GM10248 (cell line): ENCODE measurements around the gene STPG3.

Experiments
- CTCF ChIA-PET: fragments of 300-600 bp; sonication (Branson Sonifier 250); formaldehyde crosslinking; extraction: SDS; loops from one replicate; lab custom pipeline; 2021; ENCODE audit warnings: antibody characterized with exemption; lab: Yijun Ruan, JAX
- POLR2A ChIA-PET: fragments of 350-650 bp; sonication (Branson Sonifier 250); formaldehyde crosslinking; extraction: SDS; loops from one replicate; lab custom pipeline; 2020; ENCODE audit warnings: antibody characterized with exemption; lab: Yijun Ruan, JAX
- DNase-seq: peaks from one replicate; pipeline ENCODE4 v3.0.0; 2012; ENCODE audit errors: extremely low spot score
- CTCF ChIP-seq: IDR thresholded peaks from 2 replicates; pipeline ENCODE4 v1.5.1; 2012; ENCODE audit warnings: mild to moderate bottlenecking, low read depth; ENCODE audit errors: extremely low read depth, missing control alignments, control extremely low read depth

STPG3 gene

GRCh38 chr9:137225699-137226331 is 25.3 kb upstream of the STPG3 start:
- ChIA-PET CTCF (interaction anchor here (0.8 to 6.9 kb wide), 15 partner anchors 7 to 179 kb away, joined by 3 to 92 read pairs (median 5); partner anchors contain the start of genes ANAPC2, NDOR1, NPDC1 and SSNA1), POLR2A (no interaction called here)
- DNase-seq: no peak
- TF ChIP-seq CTCF: no peak

- no peak for DNase-seq
- ChIA-PET CTCF (interaction anchor here (1.0 to 6.9 kb wide), 24 partner anchors 8 to 191 kb away, joined by 3 to 92 read pairs (median 7); partner anchors contain the start of genes ANAPC2, DPP7, SSNA1 and TPRN), POLR2A (interaction anchor here (0.6 kb wide), 1 partner anchor 75 kb away, joined by 3 read pairs; no protein-coding TSS in a partner anchor)
- no peak for TF ChIP-seq CTCF
Observed at GRCh38 chr9:137226338-137227053, 24.6 kb upstream of the STPG3 start.

DNA sequence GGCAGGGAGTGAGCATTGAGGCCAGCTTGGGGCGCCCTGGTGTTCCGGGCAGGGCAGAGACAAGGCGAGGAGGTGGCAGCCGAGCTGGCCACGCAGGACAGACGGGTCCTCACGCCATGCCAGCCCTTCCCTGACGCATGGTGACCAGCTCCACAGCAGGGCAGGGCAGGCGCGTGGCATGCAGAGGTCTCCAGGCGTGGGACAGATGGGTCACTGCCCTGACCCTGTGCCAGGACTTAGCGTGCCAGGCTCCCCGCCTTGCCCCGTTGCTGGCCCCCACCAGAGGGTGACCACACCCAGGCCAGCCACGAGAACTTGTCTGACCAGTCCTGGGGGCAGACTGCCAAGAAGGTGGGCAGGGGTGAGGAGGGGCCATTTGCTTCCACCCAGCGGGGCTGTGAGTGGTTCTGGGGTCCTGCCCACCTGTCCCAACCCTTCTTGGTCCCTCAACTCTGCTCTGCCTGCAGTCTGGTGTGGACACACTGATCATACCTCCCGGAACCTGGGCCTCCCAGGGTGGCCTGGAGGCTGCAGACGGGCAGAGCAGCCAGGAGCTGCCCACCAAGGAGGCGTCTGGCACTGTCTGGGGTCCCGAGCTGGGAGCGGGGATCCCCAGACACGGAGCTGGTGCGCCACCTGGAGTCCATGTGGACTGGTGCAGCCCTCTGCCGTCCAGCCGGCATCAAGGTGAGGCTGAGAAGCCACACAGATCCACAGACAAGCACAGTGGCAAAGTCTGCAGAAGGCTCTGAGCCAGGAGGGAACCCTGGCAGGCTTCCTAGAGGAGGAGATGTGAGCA is 23.8 kb upstream of the STPG3 start, which contains the start of gene RNF224:
Gene RNF224 (plus strand): TSS at position 449 of the 799 bp plus-strand sequence. CDS start 834 bp downstream, outside the sequence.
- ChIA-PET CTCF (interaction anchor here (0.7 to 6.9 kb wide), 35 partner anchors 9 to 436 kb away, joined by 3 to 92 read pairs (median 5); partner anchors contain the start of genes DPP7, MAN1B1, SAPCD2 and SSNA1), POLR2A (interaction anchor here (0.5 to 1.2 kb wide), 4 partner anchors 13 to 100 kb away, joined by 3 to 7 read pairs (median 3); partner anchors contain the start of gene TUBB4B)
- peak; percentile 83 for DNase-seq
- peak; percentile 99 for TF ChIP-seq CTCF

DNA sequence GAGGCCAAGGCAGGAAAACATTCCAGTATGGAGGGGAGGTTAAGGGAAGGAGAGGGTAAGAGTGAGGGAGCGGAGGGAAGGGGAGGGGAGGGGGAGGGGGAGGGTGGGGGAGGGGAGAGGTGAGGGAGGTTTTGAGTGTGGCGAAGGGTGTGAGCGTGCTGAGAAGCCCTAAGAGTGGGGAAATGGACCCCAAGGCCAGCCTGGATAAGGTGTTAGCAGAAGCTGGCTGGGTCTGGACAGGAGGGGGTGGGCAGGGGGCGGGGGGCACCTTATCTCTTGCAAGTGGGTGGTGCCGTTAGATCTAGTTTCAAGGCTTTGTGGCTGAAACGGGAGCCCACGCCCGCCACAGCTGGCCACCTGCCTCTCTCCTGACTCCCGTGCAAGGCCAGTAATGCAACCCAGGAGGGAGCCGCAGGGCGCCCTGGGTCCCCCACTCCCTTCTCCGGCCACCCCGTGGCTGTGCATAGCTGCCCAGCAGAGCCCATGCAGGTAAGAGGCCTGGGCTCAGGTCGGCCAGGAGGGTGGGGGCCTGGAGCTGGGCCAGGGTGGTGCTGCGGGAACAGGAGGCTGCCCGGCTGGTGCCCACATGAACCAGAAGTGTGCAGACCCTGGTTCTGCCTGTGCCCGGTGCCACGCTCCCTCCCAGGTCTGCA is 23.1 kb upstream of the STPG3 start:
- no peak for DNase-seq
- no peak for TF ChIP-seq CTCF
- ChIA-PET POLR2A (interaction anchor here (0.5 to 1.2 kb wide), 2 partner anchors 13 to 100 kb away, joined by 3 to 7 read pairs; partner anchors contain the start of gene TUBB4B), CTCF (interaction anchor here (0.7 to 6.9 kb wide), 26 partner anchors 9 to 437 kb away, joined by 3 to 92 read pairs (median 6); partner anchors contain the start of genes MAN1B1, SAPCD2, SSNA1 and TMEM141)

GRCh38 chr9:137228506-137228967 is 22.5 kb upstream of the STPG3 start:
- ChIA-PET CTCF (interaction anchor here (1.4 to 6.9 kb wide), 14 partner anchors 9 to 193 kb away, joined by 3 to 92 read pairs (median 8); partner anchors contain the start of genes MAN1B1, SSNA1 and TUBB4B), POLR2A (no interaction called here)
- no peak for TF ChIP-seq CTCF
- no peak for DNase-seq
